Suprapubic skin (tissue), 4 donors: ENCODE data around the gene SURF1. TPM values are rescaled to one million over a fixed set of nuclear protein-coding genes. Genes with fewer than 3 reads are reported as not detected.

Source experiments
- DNase-seq, 2 donors: peaks; one replicate each; pipeline ENCODE4 v3.0.0-alpha.2; 2019; ENCODE audit warnings: low spot score in 2 of 2
- H3K27ac ChIP-seq: fragments of 200-600 bp; sonication (generic); one replicate; pipeline ENCODE4 v1.5.1; 2019
- H3K27me3 ChIP-seq: fragments of 200-600 bp; sonication (generic); one replicate; pipeline ENCODE4 v1.5.1; 2019
- H3K36me3 ChIP-seq: fragments of 200-600 bp; sonication (generic); one replicate; pipeline ENCODE4 v1.5.1; 2019
- H3K4me1 ChIP-seq: fragments of 200-600 bp; sonication (generic); one replicate; pipeline ENCODE4 v1.5.1; 2019
- H3K4me3 ChIP-seq: fragments of 200-600 bp; sonication (generic); one replicate; pipeline ENCODE4 v1.5.1; 2019; ENCODE audit warnings: mild to moderate bottlenecking
- H3K9me3 ChIP-seq: fragments of 200-600 bp; sonication (generic); one replicate; pipeline ENCODE4 v1.5.1; 2019
- EP300 ChIP-seq: sonication (generic); formaldehyde crosslinking; IDR thresholded peaks from one replicate; pipeline ENCODE4 v1.6.1; 2017; ENCODE audit warnings: antibody characterized with exemption
- POLR2A ChIP-seq, 2 donors: fragments of 450-650 bp; IDR thresholded peaks; one replicate each; pipeline ENCODE4 v1.6.1; 2017; ENCODE audit warnings: antibody characterized with exemption in 2 of 2, mild to moderate bottlenecking in 2 of 2, moderate library complexity in 2 of 2
- POLR2AphosphoS5 ChIP-seq, 3 donors: sonication (generic); formaldehyde crosslinking; IDR thresholded peaks; one replicate each; pipeline ENCODE4 v1.6.1; 2017; ENCODE audit warnings: antibody characterized with exemption in 3 of 3
- WGBS: methylation state at CpG from one replicate; pipeline ENCODE4 v1.1.5; 2018; 5-methylcytosine and 5-hydroxymethylcytosine counted together
- total RNA-seq, 4 donors: library from RNA; depleted of rRNA; stranded (reverse); fragments of >200 nt; gene quantifications; one replicate each; pipeline ENCODE4 v1.1.0, GENCODE V29; 2016
- TF ChIP-seq, protein P1 (sequence below), 2 donors: fragments of 200-600 bp in 1 of 2; fragments of 450-650 bp in 1 of 2; sonication (generic) in 1 of 2; IDR thresholded peaks; one replicate each; pipeline ENCODE4 v1.5.1; 2016 to 2019; ENCODE audit warnings: antibody characterized with exemption in 2 of 2, mild to moderate bottlenecking in 1 of 2, moderate library complexity in 1 of 2

Gene SURF1
- total RNA-seq, 4 donors from 2014 or later: 29.1 to 45.0 (median 33.4) TPM

- Histone ChIP-seq H3K27ac (no peak overlapping the region), H3K9me3 (no peaks in the 10 kb centered on the region), H3K4me1 (peaks cover 25% of the 10 kb centered on the region), H3K4me3 (no peak overlapping the region), H3K36me3 (peaks cover 41% of the 10 kb centered on the region), H3K27me3 (no peaks in the 10 kb centered on the region)
- peak in 1 of 2 donors; percentile 44 for DNase-seq
- TF ChIP-seq, protein P1, sequence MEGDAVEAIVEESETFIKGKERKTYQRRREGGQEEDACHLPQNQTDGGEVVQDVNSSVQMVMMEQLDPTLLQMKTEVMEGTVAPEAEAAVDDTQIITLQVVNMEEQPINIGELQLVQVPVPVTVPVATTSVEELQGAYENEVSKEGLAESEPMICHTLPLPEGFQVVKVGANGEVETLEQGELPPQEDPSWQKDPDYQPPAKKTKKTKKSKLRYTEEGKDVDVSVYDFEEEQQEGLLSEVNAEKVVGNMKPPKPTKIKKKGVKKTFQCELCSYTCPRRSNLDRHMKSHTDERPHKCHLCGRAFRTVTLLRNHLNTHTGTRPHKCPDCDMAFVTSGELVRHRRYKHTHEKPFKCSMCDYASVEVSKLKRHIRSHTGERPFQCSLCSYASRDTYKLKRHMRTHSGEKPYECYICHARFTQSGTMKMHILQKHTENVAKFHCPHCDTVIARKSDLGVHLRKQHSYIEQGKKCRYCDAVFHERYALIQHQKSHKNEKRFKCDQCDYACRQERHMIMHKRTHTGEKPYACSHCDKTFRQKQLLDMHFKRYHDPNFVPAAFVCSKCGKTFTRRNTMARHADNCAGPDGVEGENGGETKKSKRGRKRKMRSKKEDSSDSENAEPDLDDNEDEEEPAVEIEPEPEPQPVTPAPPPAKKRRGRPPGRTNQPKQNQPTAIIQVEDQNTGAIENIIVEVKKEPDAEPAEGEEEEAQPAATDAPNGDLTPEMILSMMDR (IDR thresholded peaks at IDR 0.05): no peak
- TF ChIP-seq POLR2A (IDR thresholded peaks at IDR 0.05) (no peak), EP300 (no peak), POLR2AphosphoS5 (IDR thresholded peaks at IDR 0.05) (no peak)
- 88% methylated on average over 5 of the region's 10 CpGs for WGBS
Measured at GRCh38 chr9:133333566-133333965, 22.7 kb downstream of the SURF1 start.

GRCh38 chr9:133333011-133333410 is 23.3 kb downstream of the SURF1 start:
- Histone ChIP-seq H3K9me3 (no peaks in the 10 kb centered on the region), H3K27ac (no peak overlapping the region), H3K36me3 (peaks cover 41% of the 10 kb centered on the region), H3K4me3 (no peak overlapping the region), H3K4me1 (peaks cover 25% of the 10 kb centered on the region), H3K27me3 (no peaks in the 10 kb centered on the region)
- no peak for TF ChIP-seq POLR2A (IDR thresholded peaks at IDR 0.05)
- TF ChIP-seq EP300: no peak
- TF ChIP-seq, protein P1 (IDR thresholded peaks at IDR 0.05): no peak
- no peak for TF ChIP-seq POLR2AphosphoS5 (IDR thresholded peaks at IDR 0.05)
- WGBS: 92% methylated on average over 11 of the region's 11 CpGs
- DNase-seq: peak; percentile 32 to 51

DNA sequence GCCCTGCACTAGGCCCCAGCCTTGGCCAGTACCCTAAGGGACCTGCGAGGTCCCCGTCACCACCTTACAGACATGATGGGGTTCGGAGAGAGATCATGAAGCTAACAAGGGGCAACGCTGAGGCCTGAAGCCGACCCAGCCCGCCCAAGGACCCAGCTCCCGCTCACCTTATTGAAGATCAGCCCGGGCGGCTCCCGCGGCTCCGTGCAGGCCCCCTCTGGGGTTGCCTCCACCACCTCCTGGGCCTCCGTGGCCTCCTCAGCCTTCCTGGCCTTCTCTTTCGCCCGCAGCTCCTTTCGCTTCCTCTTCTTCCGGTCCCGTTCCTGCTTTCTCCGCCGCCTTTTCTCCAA is 23.9 kb downstream of the SURF1 start:
- Histone ChIP-seq H3K36me3 (peaks cover 41% of the 10 kb centered on the region), H3K9me3 (no peaks in the 10 kb centered on the region), H3K27ac (no peak overlapping the region), H3K4me1 (peaks cover 25% of the 10 kb centered on the region), H3K4me3 (no peak overlapping the region), H3K27me3 (no peaks in the 10 kb centered on the region)
- TF ChIP-seq EP300 (no peak), POLR2AphosphoS5 (IDR thresholded peaks at IDR 0.05) (no peak), POLR2A (IDR thresholded peaks at IDR 0.05) (no peak)
- TF ChIP-seq, protein P1 (IDR thresholded peaks at IDR 0.05): no peak
- DNase-seq: peak in 1 of 2 donors; percentile 55
- 88% methylated on average over 20 of the region's 20 CpGs for WGBS

GRCh38 chr9:133331641-133332380 is 24.5 kb downstream of the SURF1 start:
- Histone ChIP-seq H3K36me3 (peaks cover 41% of the 10 kb centered on the region), H3K27ac (no peak overlapping the region), H3K9me3 (no peaks in the 10 kb centered on the region), H3K27me3 (no peaks in the 10 kb centered on the region), H3K4me1 (peaks cover 23% of the 10 kb centered on the region), H3K4me3 (no peak overlapping the region)
- TF ChIP-seq, protein P1 (IDR thresholded peaks at IDR 0.05): no peak
- TF ChIP-seq EP300: no peak
- peak in 1 of 2 donors; percentile 55 for DNase-seq
- WGBS: 97% methylated on average over 57 of the region's 57 CpGs

GRCh38 chr9:133331221-133331620 is 25.1 kb downstream of the SURF1 start:
- Histone ChIP-seq H3K9me3 (no peaks in the 10 kb centered on the region), H3K27ac (no peak overlapping the region), H3K4me3 (no peak overlapping the region), H3K27me3 (no peaks in the 10 kb centered on the region), H3K4me1 (peaks cover 17% of the 10 kb centered on the region), H3K36me3 (peaks cover 41% of the 10 kb centered on the region)
- TF ChIP-seq POLR2A (IDR thresholded peaks at IDR 0.05) (no peak), POLR2AphosphoS5 (IDR thresholded peaks at IDR 0.05) (no peak), EP300 (no peak)
- TF ChIP-seq, protein P1 (IDR thresholded peaks at IDR 0.05): no peak
- 89% methylated on average over 10 of the region's 19 CpGs for WGBS
- peak in 1 of 2 donors; percentile 52 for DNase-seq
